PC-9 (cell line): ENCODE results near the gene CACNA1H. TPM values are rescaled to one million over a fixed set of nuclear protein-coding genes. Genes with fewer than 3 reads are reported as not detected.

ENCODE experiments used
- Bru-seq: library from RNA; stranded (reverse); fragments of 400-500 nt; gene quantifications from one replicate; lab custom pipeline; 2021; lab: Mats Ljungman, UMichigan
- BruChase-seq, 2 experiments: library from RNA; stranded (reverse); fragments of 400-500 nt; gene quantifications; one replicate each; lab custom pipeline; 2021; lab: Mats Ljungman, UMichigan
- BruUV-seq: library from RNA; stranded (reverse); fragments of 400-500 nt; replicated peaks from 2 replicates; lab custom pipeline; 2021; lab: Mats Ljungman, UMichigan
- CTCF ChIA-PET: fragments of 300-600 bp; sonication (Branson Sonifier 250); formaldehyde crosslinking; loops from one replicate; lab custom pipeline; 2022; ENCODE audit warnings: antibody characterized with exemption; lab: Charles Lee
- POLR2A ChIA-PET: fragments of 300-600 bp; sonication (Branson Sonifier 250); formaldehyde crosslinking; loops from one replicate; lab custom pipeline; 2022; ENCODE audit warnings: antibody characterized with exemption; ENCODE audit not compliant: unreplicated experiment; lab: Charles Lee
- DNase-seq, 2 experiments: peaks; one replicate each; pipeline versions ENCODE4 v3.0.0 to v3.0.0-alpha.2; 2015 to 2022; ENCODE audit warnings: mixed read lengths in 1 of 2
- H2AFZ ChIP-seq: fragments of 200-600 bp; sonication (generic); 2 replicates; pipeline ENCODE4 v1.8.1; 2017; ENCODE audit warnings: antibody characterized with exemption
- H3F3A ChIP-seq: fragments of 200-600 bp; sonication (generic); 2 replicates; pipeline ENCODE4 v1.8.1; 2017; ENCODE audit warnings: antibody characterized with exemption, mild to moderate bottlenecking, low read depth; ENCODE audit not compliant: insufficient read depth
- H3K27ac ChIP-seq: fragments of 200-600 bp; sonication (generic); 2 replicates; pipeline ENCODE4 v1.6.1; 2016; ENCODE audit warnings: mixed run types
- H3K27me3 ChIP-seq: fragments of 200-600 bp; sonication (generic); 2 replicates; pipeline ENCODE4 v1.6.1; 2016; ENCODE audit warnings: low read depth, mixed run types; ENCODE audit not compliant: insufficient read depth
- H3K36me3 ChIP-seq: fragments of 200-600 bp; sonication (generic); 2 replicates; pipeline ENCODE4 v1.6.1; 2016; ENCODE audit warnings: low read depth, mixed run types
- H3K4me1 ChIP-seq: fragments of 200-600 bp; sonication (generic); replicated peaks from 2 replicates; pipeline ENCODE4 v1.6.1; 2016; ENCODE audit warnings: mixed run types; ENCODE audit not compliant: insufficient read depth
- H3K4me2 ChIP-seq: fragments of 200-600 bp; sonication (generic); 2 replicates; pipeline ENCODE4 v1.6.1; 2017; ENCODE audit warnings: mixed run types
- H3K4me3 ChIP-seq: fragments of 200-600 bp; sonication (generic); 2 replicates; pipeline ENCODE4 v1.6.1; 2016; ENCODE audit warnings: mixed run types
- H3K79me2 ChIP-seq: fragments of 200-600 bp; sonication (generic); 2 replicates; pipeline ENCODE4 v1.6.1; 2017; ENCODE audit warnings: low read depth, mixed run types
- H3K9me2 ChIP-seq: fragments of 200-600 bp; sonication (generic); 2 replicates; pipeline ENCODE4 v1.8.1; 2017; ENCODE audit warnings: mild to moderate bottlenecking; ENCODE audit not compliant: insufficient read depth
- H3K9me3 ChIP-seq: fragments of 200-600 bp; sonication (generic); 2 replicates; pipeline ENCODE4 v1.8.1; 2016; ENCODE audit warnings: low read depth; ENCODE audit not compliant: insufficient read depth
- H4K20me1 ChIP-seq: fragments of 200-600 bp; sonication (generic); 2 replicates; pipeline ENCODE4 v1.8.1; 2017; ENCODE audit not compliant: insufficient read depth
- CTCF ChIP-seq: fragments of 200-600 bp; sonication (generic); conservative IDR thresholded peaks from 2 replicates; pipeline ENCODE4 v1.6.1; 2017; ENCODE audit warnings: mixed run types, antibody characterized with exemption, mild to moderate bottlenecking, moderate library complexity
- EZH2 ChIP-seq: fragments of 200-600 bp; sonication (generic); IDR thresholded peaks from 2 replicates; pipeline ENCODE4 v1.8.0; 2017; ENCODE audit warnings: antibody characterized with exemption, low read depth
- intact Hi-C: fragments of 100-400 bp; cut with micrococcal nuclease; formaldehyde crosslinking; loops from one replicate; pipeline ENCODE4 v1.10.0; 2022; ENCODE audit not compliant: unreplicated experiment
- long read RNA-seq: library from polyadenylated mRNA; stranded (forward); transcript quantifications from one replicate; pipeline ENCODE4 v2.0.0, GENCODE V29; 2022
- total RNA-seq: library from RNA; stranded (reverse); gene quantifications from 2 replicates; pipeline ENCODE4 v1.2.3, GENCODE V29; 2021

Gene CACNA1H
- total RNA-seq (0.08 TPM in 1 of 2 replicates, not detected in the other), Bru-seq, nascent RNA (percentile 5 among the genes with signal in this experiment), BruChase-seq, experiment 1, labeled RNA remaining after a 2-hour chase (percentile 8 among the genes with signal in this experiment), BruChase-seq, experiment 2, labeled RNA remaining after a 6-hour chase (percentile 4 among the genes with signal in this experiment)
- long read RNA-seq = 0 reads

DNA sequence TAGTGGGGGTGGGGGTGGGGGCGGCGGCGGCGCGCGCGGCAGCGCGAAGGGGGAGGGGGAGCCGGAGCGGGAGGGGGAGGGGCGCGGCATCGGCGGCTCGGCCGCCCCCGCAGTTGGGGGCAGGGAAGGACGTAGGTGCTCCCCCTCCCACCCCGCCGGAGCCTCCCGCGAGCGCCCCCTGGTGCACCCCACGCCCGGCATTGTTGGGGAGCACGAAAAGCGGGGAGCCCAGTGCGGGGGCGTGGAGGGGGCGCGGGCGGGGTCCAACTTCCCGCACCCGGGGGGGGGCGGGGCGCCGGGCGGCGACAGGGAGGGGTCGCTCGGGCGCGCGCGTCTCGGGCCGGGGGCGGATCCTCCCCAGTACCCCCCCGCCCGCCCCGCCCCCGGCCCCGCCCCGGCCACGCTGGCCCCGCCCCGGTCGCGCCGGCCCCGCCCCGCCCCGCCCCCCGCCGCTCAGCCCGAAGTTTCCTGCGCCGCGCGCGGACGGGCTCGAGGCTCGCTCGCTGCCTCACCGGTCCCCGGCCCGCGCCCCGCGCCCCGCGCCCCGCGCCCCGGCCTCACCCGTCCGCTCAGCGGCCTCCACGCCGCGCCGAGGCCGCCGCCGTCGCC is at the start of gene CACNA1H:
CACNA1H (plus strand) TSS at position 456 of the 609 bp plus-strand sequence. CDS start 632 bp downstream, outside the sequence.
- no peaks in the 10 kb centered on the region for H3K9me2 ChIP-seq
- no peaks in the 10 kb centered on the region for H3K36me3 ChIP-seq
- H3K4me2 ChIP-seq = no peak within 1 kb of the TSS
- intact Hi-C loops = no loop called here
- no peak for DNase-seq
- H3K9me3 ChIP-seq = no peaks in the 10 kb centered on the region
- H3F3A ChIP-seq = no peaks in the 10 kb centered on the region; the same call in 1 of the 2 replicates
- H2AFZ ChIP-seq = no peak within 1 kb of the TSS
- no TSS peak for BruUV-seq
- H4K20me1 ChIP-seq = no peaks in the 10 kb centered on the region
- ChIA-PET POLR2A (no interaction called here), CTCF (no interaction called here)
- TF ChIP-seq EZH2 (no peak), CTCF (no peak)
- H3K4me3 ChIP-seq = no peak within 1 kb of the TSS
- H3K4me1 ChIP-seq = no peaks in the 10 kb centered on the region
- H3K79me2 ChIP-seq = no peaks in the 10 kb centered on the region
- H3K27me3 ChIP-seq = peaks cover 29% of the 10 kb centered on the region
- H3K27ac ChIP-seq = no peak within 1 kb of the TSS

GRCh38 chr16:1103636-1103980 is 49.3 kb upstream of the CACNA1H start:
- Histone ChIP-seq H3K27me3 (peaks cover 49% of the 10 kb centered on the region), H2AFZ (no peak overlapping the region), H3K79me2 (no peaks in the 10 kb centered on the region), H3K9me3 (no peaks in the 10 kb centered on the region), H3K9me2 (no peaks in the 10 kb centered on the region), H3K27ac (no peak overlapping the region), H3K4me1 (no peaks in the 10 kb centered on the region), H3K4me2 (no peak overlapping the region), H3F3A (no peaks in the 10 kb centered on the region), H3K4me3 (no peak overlapping the region), H3K36me3 (no peaks in the 10 kb centered on the region), H4K20me1 (no peaks in the 10 kb centered on the region)
- POLR2A ChIA-PET = no interaction called here
- intact Hi-C loops = loop anchor here (2.0 kb wide), 3 partner anchors 47 to 391 kb away; no protein-coding TSS in a partner anchor
- no peak for TF ChIP-seq CTCF
- TF ChIP-seq EZH2 = no peak
- CTCF ChIA-PET = interaction anchor here (0.6 kb wide), 2 partner anchors 18 to 293 kb away, joined by 3 to 10 read pairs; no protein-coding TSS in a partner anchor
- BruUV-seq = no TSS peak
- DNase-seq = no peak

GRCh38 chr16:1105888-1106620 is 46.9 kb upstream of the CACNA1H start:
- POLR2A ChIA-PET = no interaction called here
- Histone ChIP-seq H3K4me3 (no peak overlapping the region), H3K4me1 (no peaks in the 10 kb centered on the region), H3K9me3 (no peaks in the 10 kb centered on the region), H2AFZ (no peak overlapping the region), H3K9me2 (no peaks in the 10 kb centered on the region), H3K36me3 (no peaks in the 10 kb centered on the region), H3K27ac (no peak overlapping the region), H3F3A (no peaks in the 10 kb centered on the region), H4K20me1 (no peaks in the 10 kb centered on the region), H3K27me3 (peaks cover 62% of the 10 kb centered on the region), H3K79me2 (no peaks in the 10 kb centered on the region), H3K4me2 (no peak overlapping the region)
- intact Hi-C loops = no loop called here
- BruUV-seq = no TSS peak
- CTCF ChIA-PET = no interaction called here
- TF ChIP-seq EZH2 (no peak), CTCF (peak; percentile 80)
- DNase-seq = peak in 1 of 2 experiments; percentile 84
